VCaP (cell line): Measurements from ENCODE around the gene TAF4B.
"Not testable (repeated sequence)": the region's sequence is repeated elsewhere in the genome, so short reads cannot be mapped to it uniquely, and the experiment has no call there.

Experiments used
- H3K27ac ChIP-seq: fragments of 450-650 bp; 2 replicates; pipeline ENCODE4 v1.5.1; 2017
- TF ChIP-seq, protein P1 (sequence below): fragments of 450-650 bp; conservative IDR thresholded peaks from 2 replicates; pipeline ENCODE4 v1.5.1; 2017; ENCODE audit warnings: mild to moderate bottlenecking, moderate library complexity

The TAF4B gene

DNA sequence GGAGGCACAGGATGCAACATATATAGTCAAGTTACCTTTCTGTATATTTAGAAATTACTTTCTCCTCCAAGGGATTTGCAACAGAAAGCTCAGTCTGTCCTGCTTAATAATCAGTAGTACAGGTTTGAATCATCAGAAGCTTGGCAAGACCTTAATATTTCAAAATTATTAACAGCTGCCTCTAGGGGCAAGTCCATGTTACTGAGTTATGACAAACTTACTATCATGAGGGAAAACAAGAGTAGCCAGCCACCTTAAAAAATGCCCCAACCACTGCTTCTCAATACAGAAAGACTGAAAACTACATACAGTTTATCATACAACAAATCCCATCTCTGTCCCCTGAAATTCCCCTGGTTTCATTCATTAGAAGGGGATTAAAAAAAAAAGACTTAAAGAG is 28.6 kb downstream of the TAF4B start:
- not testable (repeated sequence) for H3K27ac ChIP-seq
- TF ChIP-seq, protein P1, sequence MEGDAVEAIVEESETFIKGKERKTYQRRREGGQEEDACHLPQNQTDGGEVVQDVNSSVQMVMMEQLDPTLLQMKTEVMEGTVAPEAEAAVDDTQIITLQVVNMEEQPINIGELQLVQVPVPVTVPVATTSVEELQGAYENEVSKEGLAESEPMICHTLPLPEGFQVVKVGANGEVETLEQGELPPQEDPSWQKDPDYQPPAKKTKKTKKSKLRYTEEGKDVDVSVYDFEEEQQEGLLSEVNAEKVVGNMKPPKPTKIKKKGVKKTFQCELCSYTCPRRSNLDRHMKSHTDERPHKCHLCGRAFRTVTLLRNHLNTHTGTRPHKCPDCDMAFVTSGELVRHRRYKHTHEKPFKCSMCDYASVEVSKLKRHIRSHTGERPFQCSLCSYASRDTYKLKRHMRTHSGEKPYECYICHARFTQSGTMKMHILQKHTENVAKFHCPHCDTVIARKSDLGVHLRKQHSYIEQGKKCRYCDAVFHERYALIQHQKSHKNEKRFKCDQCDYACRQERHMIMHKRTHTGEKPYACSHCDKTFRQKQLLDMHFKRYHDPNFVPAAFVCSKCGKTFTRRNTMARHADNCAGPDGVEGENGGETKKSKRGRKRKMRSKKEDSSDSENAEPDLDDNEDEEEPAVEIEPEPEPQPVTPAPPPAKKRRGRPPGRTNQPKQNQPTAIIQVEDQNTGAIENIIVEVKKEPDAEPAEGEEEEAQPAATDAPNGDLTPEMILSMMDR, result 0 out of 2 replicates have a peak, but pooled peaks have one; percentile 7

- TF ChIP-seq, protein P1, result no peak
- H3K27ac ChIP-seq, result no peak overlapping the region
Measured at GRCh38 chr18:26255695-26256622, 29.7 kb downstream of the TAF4B start.

- TF ChIP-seq, protein P1, result no peak
- H3K27ac ChIP-seq, result no peak overlapping the region
Measured at GRCh38 chr18:26258711-26259110, 32.5 kb downstream of the TAF4B start.

- H3K27ac ChIP-seq, result not testable (repeated sequence)
Measured at GRCh38 chr18:26259416-26259815, 33.2 kb downstream of the TAF4B start.

DNA sequence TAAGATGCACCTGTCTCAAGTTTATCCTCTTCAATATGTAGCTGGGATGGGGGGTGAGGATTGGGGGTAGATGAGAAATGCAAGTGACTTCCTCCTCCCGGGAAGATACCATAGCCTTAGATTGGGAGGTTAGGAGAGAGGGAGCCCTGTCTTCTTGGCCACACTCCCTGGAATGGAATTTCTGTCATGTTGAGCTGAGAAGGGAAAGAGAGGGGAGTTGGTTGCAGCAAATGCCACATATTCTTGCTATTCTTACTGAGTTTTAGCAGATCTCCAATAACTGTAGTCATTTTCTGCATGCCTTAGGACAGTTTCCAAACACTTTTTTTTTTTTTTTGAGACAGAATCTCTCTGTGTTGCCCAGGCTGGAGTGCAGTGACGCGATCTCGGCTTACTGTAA is 35.9 kb downstream of the TAF4B start:
- no peak overlapping the region for H3K27ac ChIP-seq
- TF ChIP-seq, protein P1, result no peak

DNA sequence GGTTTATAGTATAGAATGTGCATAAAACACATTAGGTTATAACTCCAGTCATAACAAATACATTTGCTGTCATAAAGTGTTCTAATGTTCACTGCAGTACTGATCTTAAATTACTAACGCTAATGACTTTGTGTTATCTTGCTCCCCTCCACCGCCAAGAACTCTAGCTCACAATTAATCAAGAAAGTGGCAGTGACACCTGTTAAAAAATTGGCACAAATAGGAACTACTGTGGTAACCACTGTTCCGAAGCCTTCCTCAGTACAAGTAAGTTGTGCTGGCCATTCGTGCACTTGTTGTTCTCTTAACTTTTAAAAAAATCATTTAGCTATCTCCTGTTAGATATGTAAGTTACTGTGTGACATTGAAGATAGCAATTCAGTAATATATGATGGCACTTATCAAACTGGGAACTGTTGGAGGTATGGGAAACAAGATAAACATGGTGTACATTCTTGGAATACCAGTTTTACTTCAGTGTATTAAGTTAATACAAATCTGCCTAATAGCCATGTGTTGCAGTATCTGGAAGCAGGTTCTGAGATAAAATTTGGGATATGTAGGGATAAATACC is 41.2 kb downstream of the TAF4B start:
- no peak overlapping the region for H3K27ac ChIP-seq
- TF ChIP-seq, protein P1, result no peak

DNA sequence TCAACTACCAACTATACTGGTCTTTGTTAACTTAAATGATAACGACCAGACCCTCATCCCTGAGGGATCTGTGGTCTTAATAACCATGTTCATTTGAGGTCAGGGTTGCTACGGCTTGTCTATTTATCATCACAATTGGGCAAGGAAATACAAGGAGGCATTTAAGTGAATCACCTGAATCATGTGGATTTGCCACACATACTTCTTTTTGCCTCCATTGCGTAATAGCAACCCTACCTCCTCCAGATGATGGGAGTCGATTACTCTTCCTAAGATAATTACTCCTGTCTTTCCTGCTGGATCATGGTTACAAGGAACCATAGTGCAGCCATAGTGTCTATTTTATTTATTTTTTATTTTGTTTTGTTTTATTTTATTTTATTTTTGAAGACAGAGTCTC is 42.2 kb downstream of the TAF4B start:
- TF ChIP-seq, protein P1, result no peak
- H3K27ac ChIP-seq, result no peak overlapping the region
